ENCODE measurements around the gene LRFN4. TPM values are rescaled to one million over a fixed set of nuclear protein-coding genes. Genes with fewer than 3 reads are reported as not detected.

The LRFN4 gene
- total RNA-seq, 2 donors from 2014 or later = 23.9 TPM

DNA sequence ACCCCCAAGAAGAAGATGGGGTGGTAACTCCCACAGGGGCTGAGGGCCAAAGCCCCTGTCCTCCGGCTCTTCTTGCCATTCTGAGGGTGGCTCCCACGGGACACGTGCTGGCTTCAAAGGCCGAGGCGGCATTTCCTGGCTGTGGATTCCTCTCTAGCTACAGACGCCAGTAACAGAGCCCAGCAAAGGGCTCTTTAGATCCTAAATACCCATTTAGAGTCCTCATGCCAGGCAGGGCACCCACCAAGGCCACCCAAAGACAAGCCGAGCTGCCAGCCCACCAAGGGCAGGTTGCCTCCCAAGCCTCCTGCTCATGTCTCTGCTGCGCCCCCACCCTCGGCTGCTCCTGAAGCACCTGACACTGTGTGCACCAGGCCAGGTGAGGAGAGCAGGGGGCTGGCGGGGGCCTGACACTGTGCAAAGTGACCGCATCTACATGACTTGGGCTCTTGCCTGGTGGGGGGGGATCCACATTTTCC lies 5.7 kb downstream of the LRFN4 start:
- Mint-ChIP-seq H3K36me3 (no peaks in the 10 kb centered on the region), H3K9me3 (no peaks in the 10 kb centered on the region), H3K27ac (no peak overlapping the region)
- DNase-seq (ENCODE audit: low spot score in 2 of 2) (no peak), ATAC-seq (no peak)

DNA sequence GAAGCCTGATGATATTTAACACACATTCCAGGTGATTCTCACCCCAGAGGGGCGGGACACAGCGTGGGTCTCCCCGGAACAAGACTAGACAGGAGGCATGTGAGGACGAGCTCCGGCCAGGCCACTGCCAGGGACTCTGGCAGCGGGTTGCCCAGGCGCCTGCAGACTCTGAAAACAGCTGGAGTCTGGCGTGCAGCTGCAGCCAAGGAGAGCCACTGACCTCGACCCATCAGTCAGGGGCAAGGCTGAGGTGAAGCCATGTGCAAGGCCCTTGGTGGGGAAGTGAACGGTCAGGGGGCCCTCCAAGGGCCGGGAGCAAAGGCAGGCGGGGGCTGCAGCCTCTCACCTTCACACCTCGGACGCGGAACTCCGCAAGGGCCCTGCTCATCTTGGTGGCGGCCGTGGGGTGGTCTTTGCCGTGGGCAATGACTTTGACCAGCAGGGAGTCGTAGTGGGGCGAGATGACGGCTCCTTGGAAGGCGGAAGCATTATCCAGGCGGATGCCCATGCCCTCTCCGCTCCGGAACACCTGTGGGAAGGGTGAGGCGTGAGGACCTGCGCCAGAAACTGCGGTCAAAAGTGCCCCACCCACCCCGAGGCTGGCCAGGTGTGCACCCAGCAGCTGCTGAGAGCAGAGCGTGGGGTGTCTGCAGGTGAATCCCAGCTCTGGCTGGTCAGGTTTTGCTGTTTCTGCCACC lies 6.7 kb downstream of the LRFN4 start:
- H3K36me3 Mint-ChIP-seq = no peaks in the 10 kb centered on the region
- H3K9me3 Mint-ChIP-seq = no peaks in the 10 kb centered on the region
- ATAC-seq (no peak), DNase-seq (ENCODE audit: low spot score in 2 of 2) (no peak)
- no peak overlapping the region for H3K27ac Mint-ChIP-seq

DNA sequence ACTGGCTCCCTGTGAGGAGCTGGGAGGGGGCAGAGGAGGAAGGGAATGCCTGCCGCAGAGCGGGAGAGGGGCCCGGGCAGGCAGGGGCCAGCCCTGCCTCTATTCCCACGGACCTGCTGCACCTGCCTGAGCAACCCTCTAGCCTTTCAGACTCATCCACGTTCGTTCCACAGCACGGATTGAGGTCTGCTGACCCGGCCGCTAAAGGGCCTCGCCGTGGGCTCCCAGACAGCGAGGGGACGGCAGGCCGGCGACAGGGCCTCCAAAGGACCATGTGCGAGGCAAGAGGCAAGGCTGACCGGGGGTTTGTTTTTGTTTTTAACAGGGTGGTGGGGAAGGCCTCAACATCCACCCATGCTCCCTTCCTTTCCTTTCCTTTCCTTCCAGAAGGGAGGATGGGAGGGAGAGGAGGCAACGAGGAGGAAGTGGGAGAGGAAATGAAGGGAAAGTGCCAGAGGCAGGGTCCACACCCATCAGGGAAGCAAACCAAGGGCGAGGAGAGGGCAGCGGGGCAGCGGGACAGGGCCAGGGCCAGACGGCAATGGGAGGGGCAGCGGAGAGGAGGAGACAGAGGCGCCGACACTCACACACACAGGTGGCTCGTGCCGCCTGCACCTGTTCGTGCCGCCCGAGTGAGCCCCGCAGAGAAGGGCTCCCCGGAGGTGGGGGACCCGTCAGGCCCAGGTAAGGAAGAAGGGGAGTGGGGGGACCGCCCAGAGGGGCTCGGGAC lies 7.5 kb downstream of the LRFN4 start:
- ATAC-seq (no peak), DNase-seq (ENCODE audit: low spot score in 2 of 2) (no peak)
- H3K36me3 Mint-ChIP-seq = no peaks in the 10 kb centered on the region
- no peaks in the 10 kb centered on the region for H3K9me3 Mint-ChIP-seq
- no peak overlapping the region for H3K27ac Mint-ChIP-seq

DNA sequence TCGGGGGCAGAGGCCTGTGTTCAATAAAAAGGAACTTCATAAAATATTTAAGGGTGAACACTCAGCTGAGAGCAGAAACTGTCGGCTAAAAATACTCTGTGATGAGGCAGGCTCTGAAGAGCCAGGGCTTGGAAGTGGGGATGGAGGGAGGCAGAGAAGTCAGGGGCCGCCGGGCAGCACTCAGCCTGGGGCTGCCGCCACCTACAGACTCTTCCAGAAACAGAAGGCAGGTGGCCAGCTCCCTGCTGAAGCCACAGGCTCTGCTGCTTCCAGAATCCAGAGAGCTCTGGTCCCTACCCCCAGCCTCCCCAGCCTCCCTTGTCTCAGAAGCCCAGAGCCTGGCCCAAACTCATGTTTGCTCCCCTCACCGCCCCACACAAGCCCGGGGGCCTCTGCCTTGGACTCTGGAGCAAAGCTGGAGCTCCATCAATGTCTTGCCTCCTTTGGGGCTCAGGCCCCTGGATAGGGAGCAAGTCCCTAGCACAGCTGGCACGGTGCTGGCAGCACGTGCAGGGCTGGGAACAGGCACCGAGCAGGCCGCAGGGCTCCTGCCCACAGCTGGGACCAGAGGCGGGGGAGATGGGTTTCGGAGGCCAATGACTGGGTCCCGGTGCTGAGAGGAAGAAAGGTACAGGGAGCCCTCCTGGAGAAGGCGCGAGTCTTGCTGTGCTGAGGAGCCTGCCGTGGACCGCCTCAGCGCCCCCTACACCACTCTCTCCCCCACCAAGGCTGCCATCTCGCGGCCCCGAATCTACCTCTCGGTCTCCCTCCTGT lies 8.2 kb downstream of the LRFN4 start:
- Mint-ChIP-seq H3K9me3 (no peaks in the 10 kb centered on the region), H3K36me3 (no peaks in the 10 kb centered on the region), H3K27ac (no peak overlapping the region)
- ATAC-seq = no peak
- no peak for DNase-seq (ENCODE audit: low spot score in 2 of 2)

DNA sequence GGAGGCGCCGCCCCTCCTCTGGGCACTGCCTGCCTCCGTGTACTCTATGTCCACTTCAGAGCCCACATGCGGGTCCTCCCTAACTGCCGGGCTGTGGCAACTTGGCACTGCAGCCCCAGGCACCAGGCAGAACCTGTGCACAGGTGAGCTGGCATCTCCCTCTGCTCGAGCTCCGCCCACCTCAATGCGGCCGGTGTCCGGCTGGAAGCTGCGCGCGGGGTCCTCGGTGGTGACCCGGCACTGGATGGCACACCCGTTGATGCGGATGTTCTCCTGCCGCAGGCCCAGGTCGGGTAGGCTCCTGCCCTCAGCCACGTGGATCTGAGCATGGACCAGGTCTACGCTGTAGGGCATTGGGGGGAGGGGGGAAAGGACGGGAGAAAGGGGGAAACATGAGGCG lies 9.1 kb downstream of the LRFN4 start:
- Mint-ChIP-seq H3K9me3 (no peaks in the 10 kb centered on the region), H3K27ac (no peak overlapping the region), H3K36me3 (no peaks in the 10 kb centered on the region)
- no peak for ATAC-seq
- DNase-seq (ENCODE audit: low spot score in 2 of 2) = no peak

DNA sequence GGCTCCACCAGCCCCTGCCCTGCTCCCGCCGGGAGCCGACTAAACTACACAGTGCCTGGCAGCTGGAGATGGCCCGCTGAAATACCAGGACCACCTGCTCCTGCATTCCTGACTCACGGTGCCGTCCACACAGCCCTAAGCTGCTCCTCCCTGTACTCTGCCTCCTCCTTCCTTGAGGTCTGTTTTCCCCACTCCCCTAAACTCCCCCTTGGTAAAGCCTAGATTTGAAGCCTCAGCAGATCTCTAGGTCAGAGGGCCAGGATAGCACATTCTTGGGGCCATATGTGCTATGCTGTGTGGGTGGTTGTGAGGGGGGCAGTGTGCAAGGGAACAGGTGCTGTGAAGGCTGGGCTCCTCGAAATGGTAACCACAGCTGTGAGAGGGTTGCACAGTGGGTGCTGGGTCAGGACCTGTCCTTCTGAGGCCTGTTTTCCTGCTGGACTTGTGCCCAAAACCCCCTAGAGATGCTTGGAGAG lies 9.7 kb downstream of the LRFN4 start:
- no peaks in the 10 kb centered on the region for H3K9me3 Mint-ChIP-seq
- ATAC-seq (no peak), DNase-seq (ENCODE audit: low spot score in 2 of 2) (no peak)
- H3K27ac Mint-ChIP-seq = no peak overlapping the region
- no peaks in the 10 kb centered on the region for H3K36me3 Mint-ChIP-seq

DNA sequence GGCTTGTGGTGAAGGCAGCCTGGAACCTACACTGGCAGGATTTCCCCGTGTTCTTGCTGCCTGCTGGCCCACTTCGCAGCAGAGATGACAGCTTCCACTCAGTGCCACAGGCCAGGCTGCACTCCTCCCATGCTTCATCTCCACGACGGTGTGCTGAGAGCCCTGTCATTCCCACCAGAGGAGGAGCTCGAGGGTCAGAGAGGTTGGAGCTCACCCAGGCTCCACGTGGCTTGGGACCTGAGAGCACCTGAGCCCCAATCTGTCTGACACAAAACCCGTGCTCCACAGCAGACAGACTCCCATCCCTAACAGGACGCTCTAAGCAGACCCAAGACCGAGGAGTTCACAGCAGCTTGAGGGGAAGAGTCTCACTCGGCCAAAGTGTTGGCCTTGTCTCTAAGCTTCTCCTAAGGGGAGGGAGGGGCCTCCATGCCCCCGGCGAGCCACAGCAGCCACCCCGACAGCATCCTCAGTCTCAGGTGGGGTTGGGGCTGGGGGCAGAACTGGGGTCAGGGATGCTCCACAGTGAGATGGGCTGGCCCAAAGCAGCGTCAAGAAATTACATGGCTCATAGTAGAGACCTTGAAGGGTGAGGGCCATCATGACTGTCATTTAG lies 10.7 kb downstream of the LRFN4 start:
- Mint-ChIP-seq H3K27ac (peak overlapping the region in 1 of 2 donors; percentile 51), H3K36me3 (no peaks in the 10 kb centered on the region), H3K9me3 (no peaks in the 10 kb centered on the region)
- DNase-seq (ENCODE audit: low spot score in 2 of 2) (no peak), ATAC-seq (no peak)

DNA sequence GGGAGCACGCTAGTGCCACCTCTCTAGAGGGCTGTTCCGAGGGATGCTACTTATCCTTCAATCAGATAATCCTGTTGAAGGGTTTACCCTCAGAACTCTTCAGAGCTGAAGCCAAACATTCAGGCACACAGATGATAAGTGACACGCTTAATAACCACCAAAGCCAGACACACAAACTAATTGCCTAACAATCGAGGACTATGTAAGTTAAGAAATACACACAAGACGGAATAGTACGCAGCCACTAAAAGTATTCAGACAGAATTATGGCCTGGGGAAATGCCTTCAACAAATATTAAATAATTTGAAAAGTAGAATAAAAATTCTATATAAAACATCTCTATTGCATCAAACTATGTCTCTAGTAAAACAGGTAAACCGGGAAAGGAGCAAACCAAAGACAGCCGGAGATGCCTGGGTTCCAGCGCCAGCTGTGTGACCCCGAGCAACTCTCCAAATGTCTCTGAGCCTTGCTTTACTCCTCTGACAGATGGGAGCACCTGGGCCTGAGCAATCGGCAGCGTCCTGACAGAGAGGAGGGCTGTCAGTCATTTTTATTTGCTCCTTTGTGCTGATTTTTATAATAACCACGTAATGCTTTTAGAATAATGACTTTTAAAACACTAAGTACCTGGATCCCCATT lies 11.3 kb downstream of the LRFN4 start:
- H3K9me3 Mint-ChIP-seq = no peaks in the 10 kb centered on the region
- DNase-seq (ENCODE audit: low spot score in 2 of 2) (no peak), ATAC-seq (no peak)
- peak overlapping the region in 1 of 2 donors; percentile 76 for H3K27ac Mint-ChIP-seq
- no peaks in the 10 kb centered on the region for H3K36me3 Mint-ChIP-seq

DNA sequence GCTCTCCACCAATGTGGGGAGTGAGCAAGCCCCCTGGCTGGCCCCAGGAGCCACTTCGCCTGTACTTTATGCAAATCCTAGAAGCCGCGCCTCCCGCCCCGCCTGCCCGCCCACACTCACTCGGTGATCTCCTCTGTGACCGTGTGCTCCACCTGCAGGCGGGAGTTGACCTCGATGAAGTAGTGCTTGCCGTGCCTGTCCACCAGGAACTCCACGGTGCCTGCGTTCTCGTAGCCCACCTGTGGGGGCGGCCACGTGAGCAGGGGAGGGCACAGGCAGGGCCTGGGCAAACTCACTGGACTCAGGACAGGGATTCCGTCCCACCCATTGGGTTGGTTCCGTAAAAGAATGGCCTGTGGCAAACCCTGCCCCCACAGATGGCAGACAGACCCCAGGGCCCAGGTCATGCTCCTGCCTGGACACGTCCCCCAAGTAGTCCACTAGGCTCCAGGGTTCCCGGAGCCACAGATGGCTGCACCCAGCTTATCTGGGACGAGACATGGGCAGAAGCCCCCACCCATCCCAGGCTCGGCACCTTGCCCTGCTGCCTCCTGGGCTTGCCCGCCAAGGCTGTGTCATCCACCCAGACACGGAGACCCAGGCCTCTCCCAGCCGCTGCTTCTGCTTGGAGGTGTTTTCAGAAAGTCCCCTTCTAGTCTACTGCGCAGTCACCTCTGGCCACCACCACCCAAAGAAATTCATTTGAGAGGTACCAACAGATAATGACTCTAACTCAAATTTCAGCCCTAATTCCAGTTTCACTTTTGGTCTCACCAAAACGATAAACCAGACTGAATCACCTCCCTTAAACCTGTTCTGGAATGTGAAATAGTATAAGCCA lies 12.1 kb downstream of the LRFN4 start:
- H3K9me3 Mint-ChIP-seq = no peaks in the 10 kb centered on the region
- peak; percentile 93 for ATAC-seq
- H3K27ac Mint-ChIP-seq = peak overlapping the region in 1 of 2 donors; percentile 76
- no peaks in the 10 kb centered on the region for H3K36me3 Mint-ChIP-seq
- DNase-seq (ENCODE audit: low spot score in 2 of 2) = peak in 1 of 2 donors; percentile 78

DNA sequence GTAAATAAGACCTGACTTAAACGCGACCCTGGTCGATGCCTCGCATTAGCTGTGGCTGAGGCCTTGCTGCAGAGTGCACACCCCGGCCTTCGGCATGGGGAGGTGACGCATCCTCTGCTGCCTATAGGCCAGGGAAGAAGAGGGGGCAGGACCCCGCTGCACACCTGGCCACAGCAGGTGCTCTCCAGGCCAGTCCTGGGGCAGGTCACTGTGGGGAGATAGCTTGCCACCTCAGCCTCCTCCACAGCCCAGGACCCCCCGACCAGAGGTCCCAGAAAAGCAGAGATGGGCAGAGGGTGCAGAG lies 12.7 kb downstream of the LRFN4 start:
- Mint-ChIP-seq H3K9me3 (no peaks in the 10 kb centered on the region), H3K27ac (no peak overlapping the region), H3K36me3 (no peaks in the 10 kb centered on the region)
- DNase-seq (ENCODE audit: low spot score in 2 of 2) = no peak
- no peak for ATAC-seq

DNA sequence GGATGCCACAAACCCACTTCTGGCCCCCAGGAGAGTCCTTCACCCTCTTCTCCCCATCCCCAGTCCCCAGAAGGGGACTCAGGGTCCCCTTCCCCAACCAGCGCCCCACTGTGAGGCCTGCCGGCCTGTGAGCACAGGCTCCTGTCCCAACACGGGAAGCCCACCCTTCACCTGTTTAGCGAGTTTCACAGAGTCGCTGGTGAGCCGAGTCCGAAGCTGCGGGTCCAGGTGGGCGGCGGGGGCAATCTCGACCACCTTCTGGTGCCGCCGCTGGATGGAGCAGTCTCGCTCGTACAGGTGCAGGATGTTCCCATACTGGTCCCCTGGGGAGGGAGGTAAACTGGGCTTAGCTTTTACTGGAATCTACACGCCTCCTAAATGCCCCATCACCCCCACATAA lies 13.3 kb downstream of the LRFN4 start:
- H3K27ac Mint-ChIP-seq = no peak overlapping the region
- H3K9me3 Mint-ChIP-seq = no peaks in the 10 kb centered on the region
- H3K36me3 Mint-ChIP-seq = no peaks in the 10 kb centered on the region
- ATAC-seq (no peak), DNase-seq (ENCODE audit: low spot score in 2 of 2) (no peak)

DNA sequence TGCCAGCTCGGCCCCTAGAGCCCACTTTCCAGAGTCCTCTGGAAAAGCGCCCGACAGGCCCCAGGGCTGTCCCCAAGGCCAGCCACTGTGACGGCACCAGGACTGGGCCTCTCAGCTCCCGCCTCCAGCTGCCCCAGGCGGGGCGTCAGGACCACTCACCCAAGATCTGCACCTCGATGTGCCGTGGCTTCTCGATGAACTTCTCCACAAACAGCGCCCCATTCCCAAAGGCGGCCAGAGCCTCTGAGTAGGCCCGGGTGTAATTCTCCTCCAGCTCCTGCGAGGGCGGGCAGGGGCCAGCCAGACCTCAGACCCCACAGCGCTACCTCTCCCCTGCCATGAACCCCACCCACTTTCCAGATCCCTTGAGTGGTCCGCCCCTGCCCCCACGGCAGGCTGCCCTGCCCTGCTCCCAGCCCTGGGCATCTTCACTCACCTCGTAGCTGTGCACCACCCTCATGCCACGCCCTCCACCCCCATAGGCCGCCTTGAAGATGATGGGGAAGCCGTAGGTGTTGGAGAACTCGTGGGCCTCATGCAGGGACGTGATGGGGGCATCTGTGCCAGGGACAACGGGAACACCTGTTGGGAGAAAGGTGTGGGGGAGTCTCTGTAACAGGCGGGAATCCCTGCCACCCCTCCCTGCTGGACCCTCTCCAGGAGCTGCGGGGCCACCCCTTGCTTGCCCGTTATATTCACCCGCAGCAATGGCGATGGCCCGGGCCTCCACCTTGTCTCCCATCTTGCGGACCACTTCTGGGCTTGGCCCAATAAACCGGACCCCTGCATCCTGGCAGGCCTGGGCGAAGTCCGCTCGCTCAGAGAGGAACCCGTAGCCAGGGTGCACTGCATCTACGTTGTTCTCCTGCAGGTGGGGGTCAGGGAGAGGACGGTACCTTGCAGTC lies 14.0 kb downstream of the LRFN4 start:
- ATAC-seq (no peak), DNase-seq (ENCODE audit: low spot score in 2 of 2) (no peak)
- Mint-ChIP-seq H3K36me3 (no peaks in the 10 kb centered on the region), H3K9me3 (no peaks in the 10 kb centered on the region), H3K27ac (no peak overlapping the region)

DNA sequence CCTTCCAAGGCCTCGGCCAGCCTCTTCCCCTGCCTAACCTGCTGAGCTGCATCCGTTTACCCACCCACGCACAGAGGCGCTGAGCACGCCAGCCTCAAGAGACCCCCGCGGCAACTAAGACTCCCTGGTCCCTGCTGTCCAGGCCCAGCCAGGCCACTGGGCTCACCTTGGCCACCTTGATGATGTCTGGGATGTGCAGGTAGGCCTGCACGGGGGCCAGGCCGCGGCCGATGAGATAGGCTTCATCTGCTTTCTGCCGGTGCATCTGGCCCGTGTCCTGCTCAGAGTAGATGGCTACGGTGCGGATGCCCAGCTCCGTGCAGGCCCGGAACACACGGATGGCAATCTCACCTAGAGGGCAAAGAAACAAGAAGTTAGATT lies 14.6 kb downstream of the LRFN4 start:
- H3K27ac Mint-ChIP-seq = no peak overlapping the region
- no peaks in the 10 kb centered on the region for H3K9me3 Mint-ChIP-seq
- H3K36me3 Mint-ChIP-seq = no peaks in the 10 kb centered on the region
- ATAC-seq (no peak), DNase-seq (ENCODE audit: low spot score in 2 of 2) (no peak)

DNA sequence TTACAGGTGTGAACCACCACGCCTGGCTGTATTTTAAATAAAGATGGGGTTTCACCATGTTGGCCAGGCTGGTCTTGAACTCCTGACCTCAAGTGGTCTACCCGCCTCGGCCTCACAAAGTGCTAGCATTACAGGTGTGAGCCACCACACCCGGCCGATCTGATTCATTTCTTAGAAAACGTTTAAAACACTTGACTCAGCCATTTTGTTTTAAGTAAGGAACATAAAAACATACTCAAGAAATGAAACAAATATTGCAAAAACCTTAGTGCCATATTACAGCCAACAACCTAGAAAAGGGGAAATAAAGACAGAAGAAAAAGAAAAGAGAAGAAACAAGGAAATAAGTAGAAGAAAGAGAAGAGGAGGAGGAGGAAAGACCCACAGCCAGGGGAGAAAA lies 17.4 kb downstream of the LRFN4 start:
- ATAC-seq (no peak), DNase-seq (ENCODE audit: low spot score in 2 of 2) (no peak)
- Mint-ChIP-seq H3K36me3 (no peaks in the 10 kb centered on the region), H3K27ac (no peak overlapping the region), H3K9me3 (no peaks in the 10 kb centered on the region)

DNA sequence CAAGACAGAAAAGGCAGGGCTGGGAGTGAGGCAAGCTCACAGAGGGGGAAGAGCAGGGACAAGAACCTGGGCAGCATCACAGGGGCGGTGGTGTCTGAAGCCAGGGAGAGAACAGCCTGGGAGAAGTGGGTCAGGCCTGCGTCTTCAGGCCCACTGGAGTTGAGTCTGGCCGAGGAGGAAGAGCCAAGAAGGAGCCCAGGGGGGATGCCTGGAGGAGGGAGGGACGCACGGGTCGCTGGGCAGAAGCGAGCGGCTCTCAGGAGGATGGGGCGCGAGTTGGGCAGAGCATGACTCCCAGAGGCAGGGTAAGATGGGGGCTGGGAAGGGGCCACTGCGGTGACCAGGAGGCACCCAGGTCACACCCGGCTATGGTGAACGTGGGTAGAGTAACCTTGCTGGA lies 18.5 kb downstream of the LRFN4 start:
- Mint-ChIP-seq H3K36me3 (no peaks in the 10 kb centered on the region), H3K27ac (no peak overlapping the region), H3K9me3 (no peaks in the 10 kb centered on the region)
- DNase-seq (ENCODE audit: low spot score in 2 of 2) (no peak), ATAC-seq (no peak)
